GM19397 (cell line): ENCODE measurements around the gene NPHP4.

Source experiments
- ATAC-seq: cut with Tn5 transposase; IDR thresholded peaks from one replicate; pipeline ENCODE4 v1.9.1; 2021; ENCODE audit warnings: mild to moderate bottlenecking, moderate library complexity; ENCODE audit not compliant: unreplicated experiment

NPHP4 gene

DNA sequence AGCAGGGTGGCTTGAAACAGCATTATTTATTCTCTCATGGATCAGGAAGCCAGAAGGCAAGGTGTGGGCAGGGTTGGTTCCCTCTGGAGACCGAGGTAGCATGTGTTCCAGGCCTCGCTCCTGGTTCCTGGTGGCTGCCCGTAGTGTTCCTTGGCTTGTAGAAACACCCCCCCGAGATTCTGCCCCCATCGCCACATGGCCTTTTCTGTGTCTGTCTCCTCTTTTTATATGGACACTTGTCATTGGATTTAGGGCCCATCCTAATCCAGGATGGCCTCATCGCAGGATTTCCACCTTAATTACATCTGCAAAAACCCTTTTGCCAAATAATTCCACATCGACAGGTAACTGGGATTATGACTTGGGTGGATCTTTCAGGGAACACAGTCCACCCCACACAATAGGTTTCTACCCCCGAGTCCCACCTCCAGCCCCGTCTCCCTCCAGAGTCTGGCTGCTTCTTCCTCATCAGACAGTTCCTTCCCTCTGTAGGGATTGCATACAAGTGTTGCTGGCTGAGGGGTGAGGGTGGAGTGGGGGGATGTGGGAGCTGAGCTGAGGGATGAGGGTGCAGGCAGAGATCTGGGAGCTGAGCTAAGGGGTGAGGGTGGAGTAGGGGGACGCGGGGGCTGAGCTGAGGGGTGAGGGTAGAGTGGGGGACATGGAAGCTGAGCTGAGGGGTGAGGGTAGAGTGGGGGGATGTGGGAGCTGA is 12.3 kb upstream of the NPHP4 start:
- no peak for ATAC-seq

GRCh38 chr1:6003568-6004411 is 11.6 kb upstream of the NPHP4 start:
- ATAC-seq, result no peak

DNA sequence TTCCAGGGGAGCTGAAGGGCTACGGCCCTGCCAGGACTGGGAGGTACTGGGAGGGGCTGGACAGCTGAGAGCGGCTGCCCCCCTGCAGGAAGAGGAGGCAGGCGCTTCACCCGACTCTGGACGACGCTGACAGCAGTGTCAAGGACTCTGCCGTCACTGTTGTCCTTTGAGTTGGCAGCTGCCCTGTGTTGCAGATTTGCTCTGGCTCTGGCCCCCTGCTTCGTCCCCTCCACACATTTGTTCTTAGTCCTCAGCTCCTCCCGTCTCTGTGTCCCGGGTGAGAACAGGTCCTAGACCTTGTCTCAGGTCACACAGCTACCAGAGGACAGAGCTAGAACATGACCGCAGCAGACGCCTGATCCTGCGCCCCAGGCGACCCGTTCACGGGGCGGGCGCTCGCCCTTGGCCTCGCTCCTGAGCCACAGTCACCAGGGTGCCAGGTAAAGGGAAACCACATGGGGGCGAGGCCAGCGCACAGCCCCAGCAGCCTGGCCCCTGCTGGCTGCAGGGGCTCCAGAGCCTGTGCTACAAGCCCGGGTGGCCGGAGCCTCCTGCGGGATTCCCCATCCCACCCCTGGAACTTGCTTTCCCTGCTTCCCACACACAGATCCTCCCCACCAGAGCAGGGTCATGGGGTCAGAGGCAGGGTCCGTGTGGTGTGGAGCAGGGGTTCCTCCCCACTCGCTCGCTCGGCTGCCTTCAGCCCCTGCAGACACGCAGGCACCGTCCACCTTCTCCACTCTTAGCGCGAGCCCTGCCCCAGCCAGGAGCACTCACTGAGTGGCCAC is 10.7 kb upstream of the NPHP4 start:
- ATAC-seq, result no peak

GRCh38 chr1:6001992-6002576 is 9.9 kb upstream of the NPHP4 start:
- no peak for ATAC-seq

GRCh38 chr1:6000444-6001288 is 8.4 kb upstream of the NPHP4 start:
- no peak for ATAC-seq

- ATAC-seq, result no peak
These were observed 7.7 kb upstream of the NPHP4 start for GRCh38 chr1:5999711-6000443.

DNA sequence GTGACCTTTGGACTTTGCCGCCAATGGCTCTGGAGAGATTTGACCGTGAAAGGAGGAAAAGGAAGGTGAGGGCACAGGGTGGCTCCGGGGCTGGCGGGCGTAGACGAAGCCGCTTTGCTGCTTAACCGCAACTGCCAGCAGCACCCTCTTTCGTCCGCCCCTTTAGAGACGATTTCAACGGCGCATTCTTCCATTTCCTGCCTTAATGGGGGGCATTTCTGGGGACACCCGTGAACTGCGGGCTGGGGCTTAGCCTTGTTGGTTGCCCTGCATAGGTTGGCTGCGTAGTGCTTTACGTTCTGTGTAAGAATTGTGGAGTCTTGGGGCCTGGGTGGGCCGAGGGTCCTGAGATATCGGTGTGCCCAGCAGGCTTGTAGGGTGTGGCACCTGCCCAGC is 6.7 kb upstream of the NPHP4 start:
- ATAC-seq, result no peak

DNA sequence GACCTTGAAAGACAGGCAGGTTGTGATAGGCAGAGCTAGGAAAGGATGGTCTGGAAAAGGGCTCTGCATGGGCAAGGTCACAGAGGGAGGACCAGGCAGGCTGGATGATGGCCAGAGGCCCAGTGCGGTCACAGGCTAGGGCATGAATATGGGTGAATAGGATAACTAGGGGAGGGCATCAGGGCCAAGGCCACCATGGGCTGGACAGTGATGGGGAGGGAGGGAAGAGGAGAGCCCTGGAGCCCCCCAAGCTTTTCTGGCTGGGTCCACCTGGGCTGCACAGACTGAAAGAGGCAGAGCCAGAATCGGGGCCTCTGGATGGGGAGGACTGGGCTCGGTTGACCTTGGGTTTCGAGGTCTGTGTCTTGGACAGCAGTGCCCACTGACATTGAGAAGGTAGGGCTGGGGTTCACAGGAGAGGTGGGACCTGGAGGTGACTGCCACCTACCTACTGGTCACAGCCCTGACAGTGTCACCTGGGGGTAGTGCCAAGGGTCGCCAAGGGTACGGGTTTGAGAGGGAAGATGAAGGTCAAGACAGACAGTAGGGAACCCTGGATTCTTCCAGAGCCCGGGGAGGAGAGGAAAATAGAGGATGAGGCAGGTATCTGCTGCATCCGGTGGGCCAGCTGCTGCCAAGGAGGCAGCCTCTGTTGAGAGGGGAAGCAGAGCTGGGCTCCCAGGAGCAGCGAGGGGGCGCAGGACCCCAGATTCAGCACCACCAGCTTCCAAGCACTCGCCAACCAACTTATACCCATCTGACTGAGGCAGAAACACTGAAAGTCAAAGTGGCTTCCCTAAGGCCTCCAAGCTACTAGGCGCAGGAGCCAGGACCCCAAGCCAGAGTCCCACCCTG is 6.1 kb upstream of the NPHP4 start:
- no peak for ATAC-seq

GRCh38 chr1:5997316-5997715 is 5.1 kb upstream of the NPHP4 start:
- ATAC-seq, result no peak

- no peak for ATAC-seq
These were observed 4.5 kb upstream of the NPHP4 start for GRCh38 chr1:5996641-5997270.

DNA sequence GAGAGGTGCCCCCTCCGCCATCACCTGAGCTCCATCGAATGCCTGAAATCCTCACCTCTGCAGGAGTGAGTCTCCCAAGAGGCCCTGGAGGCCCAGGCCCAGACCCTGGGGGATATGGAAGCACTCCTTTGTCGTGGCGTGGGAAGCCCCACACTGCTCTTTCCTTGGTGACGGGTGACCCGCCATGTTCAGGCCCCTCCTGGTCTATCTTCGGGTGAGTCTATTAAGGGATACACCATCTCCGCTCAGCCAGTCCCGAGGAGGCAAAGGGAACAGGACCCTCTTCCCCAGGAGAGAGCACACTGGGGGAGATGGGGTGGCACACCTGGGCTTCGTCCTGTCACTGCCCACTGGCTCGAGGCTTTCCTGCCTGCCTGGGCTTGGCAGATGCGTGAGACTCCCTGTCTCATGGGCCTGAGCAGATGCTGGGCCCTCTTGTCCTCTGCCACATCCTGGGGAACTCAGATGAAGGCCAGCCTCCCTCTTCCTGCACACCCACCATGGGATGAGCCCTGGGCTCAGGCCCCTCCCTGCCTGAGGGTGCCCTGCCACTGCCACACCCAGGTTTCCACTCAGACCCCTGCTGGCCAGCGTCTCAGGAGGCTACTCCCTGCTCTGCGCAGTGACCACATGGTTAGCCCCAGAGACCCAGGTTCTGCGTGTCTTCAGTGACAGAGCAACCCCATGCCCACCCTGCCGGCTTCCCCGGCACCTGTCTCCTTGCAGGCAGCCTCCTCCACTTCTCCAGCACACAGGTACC is 3.8 kb upstream of the NPHP4 start:
- ATAC-seq, result no peak

DNA sequence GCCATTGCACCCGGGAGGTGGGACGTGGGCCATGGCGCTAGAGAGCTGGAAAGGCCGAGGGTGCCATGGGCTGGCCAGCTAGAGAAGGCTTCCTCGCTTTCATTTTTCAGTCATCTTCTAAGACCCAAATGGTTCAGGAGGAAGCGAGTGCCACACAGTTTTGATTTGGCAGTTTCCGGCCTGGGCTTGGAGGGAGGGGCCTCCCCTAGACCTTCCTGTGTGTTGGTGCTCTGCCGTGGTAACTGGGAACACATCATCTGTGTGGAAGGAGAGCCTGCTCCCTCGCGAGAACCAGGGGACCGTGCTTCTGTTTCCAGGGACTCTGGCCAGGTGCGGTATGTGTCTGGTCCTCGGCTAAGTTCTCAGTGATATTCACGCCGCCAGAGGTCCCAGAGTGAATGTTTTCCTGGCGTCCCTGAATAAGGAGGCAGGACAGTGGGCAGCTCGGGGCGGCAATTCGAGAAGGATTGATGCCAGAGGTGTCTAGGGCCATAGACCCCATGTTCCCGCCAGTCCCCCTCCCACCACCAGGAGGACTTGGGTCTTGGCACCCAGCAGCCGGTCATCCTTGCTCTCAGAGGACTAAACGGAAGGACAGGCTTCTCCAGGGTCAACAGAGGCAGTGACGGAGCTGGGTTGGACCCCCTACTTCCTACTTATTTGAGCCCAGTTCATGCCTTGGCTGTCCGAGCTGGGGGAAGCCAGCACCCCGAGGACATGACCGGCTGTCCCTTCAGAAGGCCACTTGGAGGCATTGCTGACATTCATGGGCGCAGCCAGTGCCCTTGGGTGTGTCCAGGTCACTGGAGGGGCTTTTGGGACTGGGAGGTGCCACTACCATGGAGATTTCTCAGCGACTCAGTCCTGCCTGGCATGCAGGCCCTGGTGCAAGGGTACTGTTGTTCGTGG is 2.7 kb upstream of the NPHP4 start:
- no peak for ATAC-seq

DNA sequence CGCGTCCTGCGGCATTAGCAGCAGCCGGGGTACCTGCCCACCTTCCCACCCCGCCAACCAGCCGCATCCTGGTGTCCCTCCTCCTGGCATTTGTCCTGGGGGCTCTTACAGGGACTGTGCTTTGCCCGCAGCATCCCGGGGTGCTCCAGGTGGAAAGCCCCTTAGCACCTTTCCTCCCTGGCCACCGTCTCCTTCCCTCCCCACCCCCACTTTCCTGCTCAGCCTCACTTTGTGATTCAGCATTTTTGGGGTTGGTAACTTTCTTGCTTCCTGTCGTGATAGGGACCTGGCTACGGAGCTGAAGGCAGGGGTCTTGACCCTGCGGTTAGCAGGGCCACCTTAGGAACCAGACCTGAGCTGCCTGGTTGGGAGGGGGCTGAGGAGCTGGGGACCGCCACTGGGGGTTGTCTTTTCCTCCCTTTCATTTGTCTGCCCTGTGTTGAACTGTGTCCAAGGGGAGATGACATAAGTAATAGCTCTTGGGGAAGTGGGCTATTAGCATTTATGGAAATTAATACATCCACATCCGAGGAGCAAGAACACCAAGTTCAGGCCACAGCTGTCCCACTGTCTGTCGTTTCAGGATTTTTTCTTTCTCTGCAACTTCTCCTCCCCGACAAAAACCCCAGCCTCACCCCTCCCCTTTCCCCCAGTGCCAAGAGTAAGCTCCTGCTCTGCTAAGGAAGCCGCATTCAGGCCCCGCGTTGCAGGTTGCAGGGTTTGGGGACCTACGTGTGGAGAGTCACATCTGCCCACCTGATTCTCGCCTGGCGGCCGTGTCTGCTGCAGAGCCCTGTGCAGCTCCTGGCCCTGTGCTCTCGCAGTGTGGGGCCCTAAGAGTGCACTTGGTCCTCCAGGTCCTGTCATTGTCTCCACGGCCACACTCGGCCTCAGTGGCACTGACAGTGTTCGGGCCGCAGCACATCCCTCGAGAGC is 1.6 kb upstream of the NPHP4 start:
- ATAC-seq, result no peak

DNA sequence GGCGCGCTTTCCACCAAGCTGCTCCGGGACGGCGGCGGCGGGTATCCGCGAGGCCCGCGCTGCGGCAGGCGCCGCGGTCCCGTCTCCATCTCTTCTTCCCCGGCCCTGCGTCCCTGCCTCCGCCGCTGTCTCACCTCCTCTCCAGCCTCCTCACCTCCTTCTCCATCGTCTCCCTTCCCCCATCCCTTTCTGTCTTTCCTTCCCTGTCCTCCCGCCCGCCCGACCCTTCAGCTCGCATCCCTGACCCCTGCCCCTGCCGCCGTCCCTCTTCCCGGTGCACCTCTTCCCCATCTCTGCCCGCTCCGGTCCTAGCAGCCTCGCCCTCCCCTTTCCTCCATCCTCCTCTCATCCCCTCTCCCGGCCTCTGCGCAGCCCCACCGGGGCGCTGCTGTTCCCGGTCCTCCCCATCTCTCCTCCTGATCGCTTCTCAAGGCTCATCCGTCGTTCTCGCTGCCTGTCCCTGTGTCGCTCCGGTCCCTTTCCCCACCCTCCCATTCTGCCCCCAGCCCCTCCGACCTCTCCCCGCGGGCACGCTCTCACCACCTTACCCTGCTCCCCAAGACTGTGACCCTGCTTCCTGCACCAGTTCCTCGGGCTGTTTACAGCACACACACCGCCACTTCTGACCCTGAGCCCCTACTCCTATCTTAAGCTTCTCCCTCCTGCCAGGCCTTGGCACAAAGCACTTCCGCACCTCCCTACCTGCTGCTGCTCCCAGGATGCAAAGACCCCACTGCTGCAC is 760 bp upstream of the NPHP4 start:
- no peak for ATAC-seq
